DMS53 (cell line): Measurements from ENCODE around the gene GNL1.

Source experiments
- DNase-seq: peaks from one replicate; lab custom pipeline; 2025; lab: John Stamatoyannopoulos, UW

GNL1 gene

GRCh38 chr6:30556066-30556905 lies at the start of gene GNL1:
Gene GNL1, minus strand, starts transcription at chr6:30556489. Its CDS starts 286 bp downstream, at chr6:30556203.
- peak; percentile 99 for DNase-seq

- DNase-seq, result no peak
Measured at GRCh38 chr6:30603961-30604360, 47.7 kb upstream of the GNL1 start.

- no peak for DNase-seq
Measured at GRCh38 chr6:30601815-30602641, 45.7 kb upstream of the GNL1 start.

- DNase-seq, result no peak
Measured at GRCh38 chr6:30601436-30601814, 45.1 kb upstream of the GNL1 start.

- DNase-seq, result peak; percentile 52
Measured at GRCh38 chr6:30600451-30600961, 44.2 kb upstream of the GNL1 start.

- no peak for DNase-seq
Measured at GRCh38 chr6:30599625-30600324, 43.5 kb upstream of the GNL1 start.

GRCh38 chr6:30598912-30599624 lies 42.8 kb upstream of the GNL1 start:
- DNase-seq, result no peak

- peak; percentile 90 for DNase-seq
Measured at GRCh38 chr6:30597315-30598144, 41.2 kb upstream of the GNL1 start.

- DNase-seq, result no peak
Measured at GRCh38 chr6:30592287-30592686, 36.0 kb upstream of the GNL1 start.

- DNase-seq, result peak; percentile 41
Measured at GRCh38 chr6:30591008-30591407, 34.7 kb upstream of the GNL1 start.

GRCh38 chr6:30590509-30590908 lies 34.2 kb upstream of the GNL1 start:
- no peak for DNase-seq

- no peak for DNase-seq
Measured at GRCh38 chr6:30589754-30590358, 33.6 kb upstream of the GNL1 start.

GRCh38 chr6:30583921-30584320 lies 27.6 kb upstream of the GNL1 start:
- no peak for DNase-seq

GRCh38 chr6:30578051-30578450 lies 21.8 kb upstream of the GNL1 start:
- DNase-seq, result no peak

GRCh38 chr6:30573113-30573512 lies 16.8 kb upstream of the GNL1 start:
- DNase-seq, result no peak

GRCh38 chr6:30572148-30572547 lies 15.9 kb upstream of the GNL1 start:
- no peak for DNase-seq

GRCh38 chr6:30571762-30572082 lies 15.4 kb upstream of the GNL1 start:
- DNase-seq, result no peak

- DNase-seq, result peak; percentile 99
Measured at GRCh38 chr6:30571075-30571761, 14.9 kb upstream of the GNL1 start, which contains the start of gene ABCF1. Gene ABCF1, plus strand, starts transcription at chr6:30571442. Its CDS starts 46 bp downstream, at chr6:30571488.

- peak; percentile 79 for DNase-seq
Measured at GRCh38 chr6:30570740-30571074, 14.4 kb upstream of the GNL1 start.

- peak; percentile 43 for DNase-seq
Measured at GRCh38 chr6:30570263-30570662, 14.0 kb upstream of the GNL1 start.
